T-helper 22 cell (primary cell): ENCODE data around the gene TPCN1.
A peak's percentile ranks its signal among the peaks of the same experiment; 100 is the strongest.

Experiments used
- DNase-seq: peaks from one replicate; pipeline ENCODE4 v3.0.0-alpha.2; 2020; ENCODE audit warnings: low read depth

TPCN1 gene

GRCh38 chr12:113310489-113310888 lies 89.2 kb downstream of the TPCN1 start:
- DNase-seq: no peak

- DNase-seq: no peak
Measured at GRCh38 chr12:113314121-113314529, 92.9 kb downstream of the TPCN1 start.

DNA sequence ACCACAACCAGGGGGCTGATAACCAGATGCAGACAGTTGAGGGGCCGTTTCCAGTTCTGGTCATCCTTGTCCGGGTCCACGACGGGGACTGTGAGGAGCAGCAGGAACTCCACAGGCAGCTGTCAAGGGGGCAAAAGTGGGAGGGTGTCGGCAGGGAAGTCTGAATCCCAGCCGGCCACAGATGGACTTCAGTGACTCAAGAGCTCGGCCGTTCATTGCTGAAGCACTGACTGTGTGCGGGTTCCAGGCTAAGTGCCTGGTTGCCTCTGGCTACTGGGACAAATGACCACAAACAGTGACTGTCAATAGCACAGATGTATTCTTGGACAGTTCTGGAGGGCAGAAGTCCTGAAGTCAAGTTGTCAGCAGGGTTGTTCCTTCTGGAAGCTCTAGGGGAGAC lies 94.1 kb downstream of the TPCN1 start:
- no peak for DNase-seq

DNA sequence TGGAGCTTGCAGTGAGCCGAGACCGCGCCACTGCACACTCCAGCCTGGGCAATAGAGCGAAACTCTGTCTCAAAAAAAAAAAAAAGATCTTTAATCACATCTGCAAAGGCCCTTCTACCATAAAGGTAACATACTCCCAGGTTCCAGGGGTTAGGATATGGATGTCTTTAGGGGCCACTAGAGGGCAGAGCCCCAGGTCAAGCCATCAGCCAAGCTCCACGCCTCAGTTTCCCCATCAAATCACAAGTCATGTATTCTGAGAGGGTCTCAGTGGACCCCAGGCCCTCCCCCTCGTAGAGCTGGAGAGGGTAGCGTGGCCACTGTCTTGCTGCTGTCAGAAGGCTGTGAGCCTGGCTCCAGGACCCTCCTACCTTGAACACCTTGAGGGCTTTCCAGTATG lies 94.9 kb downstream of the TPCN1 start:
- DNase-seq: no peak

- no peak for DNase-seq
Measured at GRCh38 chr12:113317122-113317521, 95.9 kb downstream of the TPCN1 start.

GRCh38 chr12:113318046-113318656 lies 96.9 kb downstream of the TPCN1 start:
- DNase-seq: no peak

DNA sequence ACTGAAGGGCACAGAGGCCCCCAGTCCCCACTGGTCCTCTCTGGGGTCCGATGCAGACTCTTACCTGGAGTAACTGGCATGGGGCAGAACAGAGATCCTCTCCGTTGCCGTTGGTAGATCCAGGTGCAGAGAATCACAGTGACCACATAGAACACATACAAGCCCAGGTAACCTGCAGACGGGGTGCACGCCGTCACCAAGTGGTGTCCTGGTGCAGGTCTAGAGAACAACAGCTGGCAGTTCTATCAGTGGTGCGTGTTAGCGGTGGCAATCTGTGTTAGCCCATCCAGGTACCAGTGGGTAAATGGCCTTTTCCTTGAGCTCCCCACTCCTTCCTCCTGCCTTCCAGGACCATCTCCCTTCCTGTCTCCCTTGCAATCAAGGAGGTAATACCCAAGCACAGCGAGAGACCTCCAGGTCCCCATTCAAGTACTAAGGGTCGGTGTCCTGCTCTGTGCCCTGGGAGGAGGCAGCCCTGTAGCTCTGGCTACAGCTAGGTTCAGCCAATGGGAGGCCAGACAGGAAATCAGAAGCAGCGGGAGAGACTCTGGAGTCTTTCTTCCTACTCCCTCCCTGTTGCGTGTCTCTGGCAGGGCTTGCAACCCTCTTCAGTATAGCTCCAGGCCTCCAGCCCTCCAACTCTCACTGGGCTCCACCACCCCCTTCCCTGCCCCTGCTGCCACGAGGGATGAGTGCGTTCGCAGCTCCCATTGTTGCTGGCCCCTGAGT lies 97.8 kb downstream of the TPCN1 start:
- DNase-seq: no peak

DNA sequence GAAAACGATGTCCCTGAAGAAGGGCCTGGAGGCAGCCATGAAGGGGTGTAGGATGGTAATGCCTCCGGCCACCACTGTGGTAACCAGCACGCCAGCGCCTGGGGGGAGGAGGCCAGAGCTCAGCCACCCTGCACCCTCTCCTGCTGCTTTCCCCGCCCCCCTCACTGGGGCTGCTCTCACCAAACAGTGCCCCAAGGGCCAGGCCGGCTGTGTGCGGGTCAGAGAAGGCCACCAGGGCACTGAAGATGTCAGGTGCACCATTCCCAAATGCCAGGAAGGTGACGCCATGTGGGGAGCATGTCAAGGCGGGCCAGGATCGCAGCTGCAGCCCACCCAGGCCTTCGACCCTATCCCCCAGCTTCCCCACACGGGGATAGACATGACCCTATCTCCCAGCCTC lies 99.1 kb downstream of the TPCN1 start:
- no peak for DNase-seq

DNA sequence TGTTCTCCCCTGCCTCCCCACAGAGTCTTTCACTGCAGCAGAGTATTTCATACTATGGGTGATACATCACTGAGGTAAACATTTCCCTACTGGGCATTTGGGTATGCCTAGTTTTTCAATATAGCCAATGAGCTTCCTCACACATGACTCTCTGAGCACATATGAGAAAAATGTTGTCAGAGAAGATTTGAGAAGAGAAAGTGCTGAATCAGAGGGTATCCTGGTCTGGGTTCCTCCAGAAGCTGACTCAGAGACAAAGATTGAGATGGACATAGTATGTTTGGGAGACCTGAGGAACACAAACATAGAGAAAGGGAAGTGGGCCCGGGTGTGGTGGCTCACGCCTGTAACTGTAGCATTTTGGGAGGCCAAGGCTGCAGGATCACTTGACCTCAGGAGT lies 101.1 kb downstream of the TPCN1 start:
- DNase-seq: no peak

GRCh38 chr12:113325916-113326315 lies 104.7 kb downstream of the TPCN1 start:
- DNase-seq: no peak

- no peak for DNase-seq
Measured at GRCh38 chr12:113326775-113327395, 105.6 kb downstream of the TPCN1 start.

- no peak for DNase-seq
Measured at GRCh38 chr12:113328368-113328889, 107.2 kb downstream of the TPCN1 start.

- no peak for DNase-seq
Measured at GRCh38 chr12:113329022-113329790, 107.9 kb downstream of the TPCN1 start.

- no peak for DNase-seq
Measured at GRCh38 chr12:113329791-113330417, 108.6 kb downstream of the TPCN1 start.

- DNase-seq: no peak
Measured at GRCh38 chr12:113330505-113330904, 109.2 kb downstream of the TPCN1 start.

- DNase-seq: no peak
Measured at GRCh38 chr12:113332688-113333417, 111.6 kb downstream of the TPCN1 start.

DNA sequence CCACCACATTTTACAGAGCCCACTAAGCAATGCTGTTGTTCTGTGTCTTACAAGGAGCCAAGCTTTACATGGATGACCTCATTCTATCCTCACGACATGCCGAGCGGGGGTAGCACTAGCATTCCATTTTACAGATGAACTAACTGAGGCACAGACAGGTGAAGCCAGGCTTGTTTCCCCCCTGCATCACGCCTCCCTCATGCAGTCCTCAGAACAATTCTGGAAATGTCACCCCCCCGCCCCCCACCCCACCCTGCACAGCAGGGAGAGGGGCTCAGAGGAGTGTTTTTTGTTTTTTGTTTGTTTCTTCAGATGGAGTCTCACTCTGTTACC lies 112.1 kb downstream of the TPCN1 start:
- no peak for DNase-seq

DNA sequence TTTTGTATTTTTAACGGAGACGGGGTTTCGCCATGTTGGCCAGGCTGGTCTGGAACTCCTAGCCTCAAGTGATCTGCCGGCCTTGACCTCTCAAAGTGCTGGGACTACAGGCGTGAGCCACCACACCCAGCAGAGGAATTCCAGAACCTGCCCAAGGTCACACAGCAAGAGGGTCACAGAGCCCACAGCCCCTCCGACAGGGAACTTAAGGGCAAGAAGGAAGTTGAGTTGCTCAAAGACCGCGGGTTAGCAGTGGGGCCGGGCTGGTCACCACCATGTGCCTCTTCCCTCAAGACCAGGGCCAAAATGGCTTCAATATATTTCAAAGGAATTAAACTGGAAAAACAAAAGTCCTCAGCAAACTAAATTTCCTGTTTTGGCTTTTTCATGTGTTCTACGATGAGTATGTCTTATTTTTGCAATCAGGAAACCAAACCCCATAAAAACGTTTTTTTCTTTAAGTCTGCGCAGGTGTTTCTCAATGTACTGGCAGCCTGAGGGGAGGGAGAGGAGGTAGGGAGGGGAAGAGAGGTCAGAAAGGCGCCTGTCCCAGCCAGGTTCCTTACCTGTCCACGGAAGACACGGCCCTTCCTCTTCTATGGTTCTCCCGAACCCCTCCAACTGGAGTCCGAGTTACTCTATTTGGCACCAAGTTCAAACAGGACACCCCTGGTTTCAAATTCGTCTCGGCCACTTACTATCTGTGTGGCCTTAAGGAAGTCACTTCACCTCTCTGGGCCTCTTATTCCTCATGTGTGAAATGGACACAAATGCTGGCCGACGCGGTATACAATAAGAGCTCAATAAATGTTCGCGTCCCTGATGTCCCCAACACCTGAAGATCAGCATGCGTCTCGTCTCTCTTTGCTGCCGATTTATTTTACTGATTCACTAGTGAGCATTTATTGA lies 112.9 kb downstream of the TPCN1 start:
- DNase-seq: no peak

DNA sequence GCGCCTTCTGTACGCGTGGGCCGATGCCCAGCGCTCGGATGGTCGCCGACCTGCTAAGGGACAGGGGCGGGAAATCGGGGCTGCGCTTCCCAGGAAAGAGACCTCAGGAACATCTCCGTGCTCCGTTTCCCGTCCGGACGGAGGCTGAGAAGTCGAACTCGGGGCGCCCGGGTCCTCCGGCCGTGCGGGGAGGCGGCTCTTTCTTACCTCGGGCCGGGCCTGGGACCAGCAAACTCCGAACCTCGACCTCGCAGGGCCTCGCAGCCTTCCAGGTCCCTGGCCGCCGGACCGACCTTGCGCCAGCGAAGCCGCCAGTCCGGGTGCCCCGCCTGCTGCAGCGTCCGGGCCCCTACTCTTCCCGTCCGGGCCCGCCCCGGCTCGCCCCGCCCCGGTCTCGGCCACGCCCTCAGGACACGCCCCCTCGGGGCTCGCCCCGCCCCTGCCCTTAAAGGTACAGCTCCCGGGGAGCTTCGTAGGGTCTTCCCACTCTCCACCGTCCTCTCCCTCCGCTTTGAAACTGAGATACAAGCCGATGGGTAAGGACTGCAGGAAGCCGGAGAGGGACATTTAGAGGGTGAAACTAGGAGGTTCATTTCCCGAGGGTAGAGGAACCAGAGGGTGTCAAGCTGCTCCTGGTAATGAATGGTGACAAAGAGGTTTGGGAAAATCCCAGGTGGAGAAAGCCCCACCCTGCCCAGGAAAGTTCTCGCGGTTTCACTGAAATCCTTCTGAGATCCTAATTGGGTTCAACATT lies 113.7 kb downstream of the TPCN1 start, which contains the start of gene SLC8B1:
Gene SLC8B1, minus strand, starts transcription at position 324 of the 754 bp plus-strand sequence. CDS start 2,231 bp downstream, outside the sequence.
- peak; percentile 67 for DNase-seq
